Upper lobe of left lung (tissue), 4 donors: ENCODE measurements around the gene ADAMTS13.

Experiments
- EP300 ChIP-seq, 4 donors: sonication (generic); formaldehyde crosslinking; IDR thresholded peaks; one replicate each; pipeline ENCODE4 v1.5.1; 2017; ENCODE audit warnings: antibody characterized with exemption in 4 of 4, control low read depth in 2 of 4
- POLR2AphosphoS5 ChIP-seq, 2 donors: sonication (generic); formaldehyde crosslinking; IDR thresholded peaks; one replicate each; pipeline ENCODE4 v1.5.1; 2017; ENCODE audit warnings: antibody characterized with exemption in 2 of 2

DNA sequence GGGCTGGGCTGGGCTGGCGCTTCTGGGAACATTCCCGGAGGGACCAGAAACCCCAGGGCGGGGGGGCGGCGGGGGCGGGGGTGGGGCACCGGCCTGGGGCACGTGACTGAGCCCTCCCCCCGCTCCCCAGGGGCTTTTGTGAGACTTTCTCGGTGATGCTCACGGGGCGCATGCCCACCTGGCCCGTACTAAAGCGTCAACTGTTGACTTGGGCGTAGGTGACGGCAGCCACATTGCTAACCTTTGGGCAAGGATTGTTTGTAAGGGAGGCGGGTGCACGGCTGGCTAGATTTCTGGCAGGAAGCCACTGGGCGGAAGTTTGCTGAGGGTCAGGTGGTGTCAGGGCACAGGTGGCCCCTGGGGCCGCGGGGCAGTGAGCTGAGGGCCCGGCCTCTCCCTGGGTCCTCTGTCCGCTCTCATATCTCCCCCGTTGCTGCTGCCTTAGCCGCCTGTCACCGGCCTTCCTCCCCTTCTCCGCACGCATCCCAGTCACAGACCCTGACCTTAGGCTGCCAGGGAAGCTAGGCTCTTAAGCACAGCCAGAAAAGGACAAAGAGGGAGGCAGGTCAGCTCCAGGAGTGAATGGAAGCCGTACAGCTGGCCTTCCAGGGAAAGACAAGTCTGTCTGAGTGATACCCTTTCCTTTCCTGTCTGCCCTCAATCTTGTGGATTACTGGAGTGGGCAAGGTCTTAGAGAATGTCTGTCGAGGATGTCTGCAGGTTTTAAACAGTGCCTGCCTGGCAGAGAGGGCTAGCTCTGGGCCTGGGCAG, 38.4 kb downstream of the ADAMTS13 start:
- TF ChIP-seq POLR2AphosphoS5 (IDR thresholded peaks at IDR 0.05) (peak; percentile 42 to 44), EP300 (IDR thresholded peaks at IDR 0.05) (no peak)
